ENCODE results near the gene PKNOX2.

DNA sequence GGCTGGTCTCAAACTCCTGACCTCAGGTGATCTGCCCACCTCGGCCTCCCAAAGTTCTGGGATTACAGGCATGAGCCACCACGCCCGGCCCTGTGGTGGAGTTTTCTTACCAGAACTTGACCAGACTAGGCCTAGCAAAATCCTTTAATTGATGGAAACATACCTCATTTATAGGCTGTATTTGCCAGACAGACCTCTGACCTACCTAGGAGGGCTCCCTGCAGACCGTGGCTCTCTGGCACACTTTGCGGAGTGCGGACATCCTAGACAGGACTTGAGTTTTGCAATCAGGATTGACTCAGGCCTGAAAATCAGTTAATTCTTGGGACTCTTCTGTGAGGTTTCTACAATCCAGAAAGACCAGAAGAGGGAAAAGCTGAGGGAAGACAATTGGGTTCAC lies 278.4 kb downstream of the PKNOX2 start:
- TF ChIP-seq, protein P1, sequence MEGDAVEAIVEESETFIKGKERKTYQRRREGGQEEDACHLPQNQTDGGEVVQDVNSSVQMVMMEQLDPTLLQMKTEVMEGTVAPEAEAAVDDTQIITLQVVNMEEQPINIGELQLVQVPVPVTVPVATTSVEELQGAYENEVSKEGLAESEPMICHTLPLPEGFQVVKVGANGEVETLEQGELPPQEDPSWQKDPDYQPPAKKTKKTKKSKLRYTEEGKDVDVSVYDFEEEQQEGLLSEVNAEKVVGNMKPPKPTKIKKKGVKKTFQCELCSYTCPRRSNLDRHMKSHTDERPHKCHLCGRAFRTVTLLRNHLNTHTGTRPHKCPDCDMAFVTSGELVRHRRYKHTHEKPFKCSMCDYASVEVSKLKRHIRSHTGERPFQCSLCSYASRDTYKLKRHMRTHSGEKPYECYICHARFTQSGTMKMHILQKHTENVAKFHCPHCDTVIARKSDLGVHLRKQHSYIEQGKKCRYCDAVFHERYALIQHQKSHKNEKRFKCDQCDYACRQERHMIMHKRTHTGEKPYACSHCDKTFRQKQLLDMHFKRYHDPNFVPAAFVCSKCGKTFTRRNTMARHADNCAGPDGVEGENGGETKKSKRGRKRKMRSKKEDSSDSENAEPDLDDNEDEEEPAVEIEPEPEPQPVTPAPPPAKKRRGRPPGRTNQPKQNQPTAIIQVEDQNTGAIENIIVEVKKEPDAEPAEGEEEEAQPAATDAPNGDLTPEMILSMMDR (IDR thresholded peaks at IDR 0.05; ENCODE audit: low read depth, low read length, missing input control), result no peak
- TF ChIP-seq, protein P2, sequence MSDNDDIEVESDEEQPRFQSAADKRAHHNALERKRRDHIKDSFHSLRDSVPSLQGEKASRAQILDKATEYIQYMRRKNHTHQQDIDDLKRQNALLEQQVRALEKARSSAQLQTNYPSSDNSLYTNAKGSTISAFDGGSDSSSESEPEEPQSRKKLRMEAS (IDR thresholded peaks at IDR 0.05), result no peak
- TF ChIP-seq GABPA (IDR thresholded peaks at IDR 0.05 in 1 of 2, conservative IDR thresholded peaks at IDR 0.05 in 1 of 2), result no peak
- TF ChIP-seq RAD21 (IDR thresholded peaks at IDR 0.05), result no peak
- no peak for TF ChIP-seq TAF1 (conservative IDR thresholded peaks at IDR 0.05)
- no peak for TF ChIP-seq YY1 (IDR thresholded peaks at IDR 0.05)
- no peak for TF ChIP-seq EGR1 (IDR thresholded peaks at IDR 0.05; ENCODE audit: low read depth in 2 of 2)
- no peak for TF ChIP-seq SP1 (IDR thresholded peaks at IDR 0.05)
- TF ChIP-seq FOXA1 (IDR thresholded peaks at IDR 0.05), result no peak
- TF ChIP-seq, protein P3, sequence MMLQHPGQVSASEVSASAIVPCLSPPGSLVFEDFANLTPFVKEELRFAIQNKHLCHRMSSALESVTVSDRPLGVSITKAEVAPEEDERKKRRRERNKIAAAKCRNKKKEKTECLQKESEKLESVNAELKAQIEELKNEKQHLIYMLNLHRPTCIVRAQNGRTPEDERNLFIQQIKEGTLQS (IDR thresholded peaks at IDR 0.05), result no peak
